Endothelial cell of umbilical vein (primary cell): ENCODE measurements around the gene PLA2G4B. TPM values are rescaled to one million over a fixed set of nuclear protein-coding genes. Genes with fewer than 3 reads are reported as not detected.

Source experiments
- BruUV-seq: library from RNA; stranded (reverse); fragments of 400-500 nt; replicated peaks from 2 replicates; lab custom pipeline; 2021; lab: Mats Ljungman, UMichigan
- CTCF ChIA-PET: fragments of 300-600, 350-600 bp; sonication (Branson Sonifier 250); formaldehyde crosslinking; loops from one replicate; lab custom pipeline; 2021; ENCODE audit warnings: antibody characterized with exemption, inconsistent platforms; lab: Charles Lee
- POLR2A ChIA-PET: fragments of 300-600, 350-600 bp; sonication (Branson Sonifier 250); formaldehyde crosslinking; loops from one replicate; lab custom pipeline; 2021; ENCODE audit warnings: antibody characterized with exemption, inconsistent platforms; lab: Charles Lee
- DNase-seq: peaks from one replicate; pipeline ENCODE4 v3.0.0-alpha.2; 2011; ENCODE audit warnings: low read depth, low spot score
- FAIRE-seq: peaks from 2 replicates; lab custom pipeline; 2011; peaks lifted over from hg19 to GRCh38; lab: Jason Lieb, UNC
- H2AFZ ChIP-seq: 2 replicates; pipeline ENCODE4 v1.6.0; 2012; ENCODE audit warnings: low read depth, low read length, control low read depth, inconsistent platforms
- H3K27ac ChIP-seq: 2 replicates; pipeline ENCODE4 v1.5.1; 2011; ENCODE audit warnings: low read depth, mild to moderate bottlenecking, control low read depth, low read length, moderate library complexity; ENCODE audit not compliant: insufficient read depth
- H3K27me3 ChIP-seq, 2 experiments: 2 replicates each; pipeline versions ENCODE4 v1.6.0 to v1.6.1; 2011; ENCODE audit warnings: low read length in 2 of 2, mixed read lengths in 1 of 2; ENCODE audit not compliant: control insufficient read depth in 2 of 2, insufficient read depth in 2 of 2
- H3K36me3 ChIP-seq, 2 experiments: 2 replicates in 1 of 2; 3 replicates in 1 of 2; pipeline ENCODE4 v1.5.1; 2011; ENCODE audit warnings: low read length in 2 of 2, mild to moderate bottlenecking in 1 of 2, moderate library complexity in 1 of 2; ENCODE audit not compliant: control insufficient read depth in 2 of 2, insufficient read depth in 2 of 2; ENCODE audit errors: extremely low read depth in 1 of 2
- H3K4me1 ChIP-seq: 3 replicates; pipeline ENCODE4 v1.5.1; 2011; ENCODE audit warnings: mild to moderate bottlenecking, low read length; ENCODE audit not compliant: control insufficient read depth, insufficient read depth; ENCODE audit errors: extremely low read depth
- H3K4me2 ChIP-seq: 2 replicates; pipeline ENCODE4 v1.6.1; 2011; ENCODE audit warnings: low read length, control low read depth, mixed read lengths; ENCODE audit not compliant: insufficient read depth
- H3K4me3 ChIP-seq, 3 experiments: fragments of 200-600 bp in 1 of 3; sonication (generic), shearing (Covaris generic) in 1 of 3; replicated peaks in 1 of 3; 2 replicates each; pipeline ENCODE4 v1.5.1; 2011 to 2016; ENCODE audit warnings: control low read depth in 3 of 3, low read length in 3 of 3, mild to moderate bottlenecking in 2 of 3, inconsistent platforms in 1 of 3, low read depth in 1 of 3, moderate library complexity in 1 of 3; ENCODE audit not compliant: insufficient read depth in 1 of 3
- H3K79me2 ChIP-seq: 2 replicates; pipeline ENCODE4 v1.6.0; 2012; ENCODE audit warnings: low read length, inconsistent platforms; ENCODE audit not compliant: control insufficient read depth, insufficient read depth
- H3K9ac ChIP-seq: replicated peaks from 2 replicates; pipeline ENCODE3; 2011; ENCODE audit warnings: low read length, control low read depth; ENCODE audit not compliant: insufficient read depth; ENCODE audit errors: extremely low read depth
- H3K9me1 ChIP-seq: replicated peaks from 3 replicates; pipeline ENCODE4 v1.6.0; 2011; ENCODE audit warnings: mild to moderate bottlenecking, low read length; ENCODE audit not compliant: control insufficient read depth, insufficient read depth; ENCODE audit errors: extremely low read depth
- H3K9me3 ChIP-seq: replicated peaks from 2 replicates; pipeline ENCODE4 v1.5.1; 2012; ENCODE audit warnings: low read length, inconsistent platforms; ENCODE audit not compliant: control insufficient read depth, insufficient read depth
- H4K20me1 ChIP-seq: replicated peaks from 2 replicates; pipeline ENCODE3; 2011; ENCODE audit warnings: mild to moderate bottlenecking, low read length; ENCODE audit not compliant: control insufficient read depth, insufficient read depth; ENCODE audit errors: extremely low read depth
- EZH2 ChIP-seq: IDR thresholded peaks from 2 replicates; pipeline ENCODE4 v1.6.1; 2012; ENCODE audit warnings: borderline replicate concordance, low read depth, mild to moderate bottlenecking, moderate library complexity, low read length, inconsistent platforms; ENCODE audit not compliant: severe bottlenecking
- FOS ChIP-seq: IDR thresholded peaks from 2 replicates; pipeline ENCODE4 v1.6.1; 2011; ENCODE audit warnings: mild to moderate bottlenecking, low read length, moderate library complexity, borderline replicate concordance; ENCODE audit not compliant: insufficient read depth
- GATA2 ChIP-seq: IDR thresholded peaks from 2 replicates; pipeline ENCODE4 v1.7.0; 2011; ENCODE audit warnings: low read depth, mild to moderate bottlenecking, moderate library complexity, mixed read lengths, low read length; ENCODE audit not compliant: insufficient read length, insufficient read depth
- JUN ChIP-seq: IDR thresholded peaks from 2 replicates; pipeline ENCODE4 v1.6.1; 2011; ENCODE audit warnings: borderline replicate concordance, low read depth; ENCODE audit not compliant: insufficient read length, insufficient read depth
- MYC ChIP-seq: IDR thresholded peaks from one replicate; pipeline ENCODE4 v1.6.1; 2011; ENCODE audit warnings: mild to moderate bottlenecking, low read depth, low read length
- POLR2A ChIP-seq: IDR thresholded peaks from 2 replicates; pipeline ENCODE4 v1.6.1; 2012; ENCODE audit warnings: low read depth, mild to moderate bottlenecking, control low read depth, low read length
- POLR2AphosphoS5 ChIP-seq: IDR thresholded peaks from 2 replicates; pipeline ENCODE4 v1.6.1; 2012; ENCODE audit warnings: low read depth, mild to moderate bottlenecking, control low read depth, low read length, moderate library complexity; ENCODE audit not compliant: insufficient read depth
- dilution Hi-C: fragments of 300-500 bp; cut with MboI; formaldehyde crosslinking; loops from one replicate; pipeline ENCODE4 v1.15.0; 2019; ENCODE audit warnings: low sequenced_read_pairs; ENCODE audit not compliant: extremely low pct_ligation_motif_present
- intact Hi-C: fragments of 100-400 bp; cut with micrococcal nuclease; formaldehyde crosslinking; loops from one replicate; pipeline ENCODE4 v1.10.0; 2022
- polyA plus RNA-seq, 4 experiments: library from polyadenylated mRNA; depleted of rRNA in 3 of 4; stranded (reverse) in 3 of 4; unstranded in 1 of 4; fragments of >200 nt; gene quantifications; 2 replicates each; pipeline versions ENCODE4 v1.2.1 to v1.2.3, GENCODE V29; 2011 to 2012; ENCODE audit warnings: missing spikeins in 1 of 4
- total RNA-seq: library from RNA; stranded (reverse); gene quantifications from 2 replicates; pipeline ENCODE4 v1.2.3, GENCODE V29; 2021
- TF ChIP-seq, protein P1 (sequence below): IDR thresholded peaks from 2 replicates; pipeline ENCODE4 v1.6.1; 2011; ENCODE audit not compliant: insufficient read depth, insufficient read length

The PLA2G4B gene
- total and polyA plus RNA-seq, 2 donors (not counting 3 experiments of a cell fraction or from before 2014, with no cell fraction given) = 4.0 to 7.9 TPM

DNA sequence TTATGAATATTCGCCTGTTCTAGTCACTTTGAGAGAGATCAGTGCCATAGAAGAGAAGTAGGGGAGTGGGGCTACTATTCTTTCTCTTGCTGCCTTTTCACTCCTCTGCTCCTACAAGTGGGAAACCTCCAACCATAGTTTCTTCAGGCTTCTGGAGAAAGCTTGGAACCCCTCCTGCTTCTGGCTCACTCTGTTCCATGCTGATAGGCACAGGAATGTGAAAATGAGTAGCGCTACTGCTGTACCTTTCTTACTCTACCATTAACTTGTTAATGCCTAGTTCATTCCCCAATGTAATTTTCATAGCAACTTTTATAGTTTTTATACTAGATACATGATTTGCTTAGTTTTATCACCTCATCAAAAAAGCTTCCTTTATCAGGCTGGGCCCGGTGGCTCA, 37.5 kb upstream of the PLA2G4B start:
- no peak overlapping the region for H3K9ac ChIP-seq
- no peak overlapping the region for H3K4me3 ChIP-seq
- no peaks in the 10 kb centered on the region for H3K9me3 ChIP-seq
- H3K79me2 ChIP-seq = peaks cover 24% of the 10 kb centered on the region
- no peaks in the 10 kb centered on the region for H4K20me1 ChIP-seq
- TF ChIP-seq GATA2 (no peak), POLR2AphosphoS5 (no peak), POLR2A (no peak), EZH2 (no peak), MYC (no peak)
- CTCF ChIA-PET = interaction anchor here (0.7 to 15.9 kb wide), 4 partner anchors 10 to 228 kb away, joined by 3 to 754 read pairs (median 5); partner anchors contain the start of gene MAPKBP1
- intact Hi-C loops (no loop called here), dilution Hi-C loops (no loop called here)
- POLR2A ChIA-PET = interaction anchor here (1.0 kb wide), 1 partner anchor 24 kb away, joined by 3 read pairs; no protein-coding TSS in a partner anchor
- no peak overlapping the region for H3K27ac ChIP-seq
- H3K36me3 ChIP-seq = peaks cover 2 to 6% of the 10 kb centered on the region in 2 experiments
- BruUV-seq = no TSS peak
- DNase-seq (no peak), FAIRE-seq (no peak)
- no peaks in the 10 kb centered on the region for H3K27me3 ChIP-seq
- H3K4me2 ChIP-seq = no peak overlapping the region
- no peaks in the 10 kb centered on the region for H3K9me1 ChIP-seq
- H2AFZ ChIP-seq = no peak overlapping the region
- H3K4me1 ChIP-seq = peaks cover 36% of the 10 kb centered on the region

DNA sequence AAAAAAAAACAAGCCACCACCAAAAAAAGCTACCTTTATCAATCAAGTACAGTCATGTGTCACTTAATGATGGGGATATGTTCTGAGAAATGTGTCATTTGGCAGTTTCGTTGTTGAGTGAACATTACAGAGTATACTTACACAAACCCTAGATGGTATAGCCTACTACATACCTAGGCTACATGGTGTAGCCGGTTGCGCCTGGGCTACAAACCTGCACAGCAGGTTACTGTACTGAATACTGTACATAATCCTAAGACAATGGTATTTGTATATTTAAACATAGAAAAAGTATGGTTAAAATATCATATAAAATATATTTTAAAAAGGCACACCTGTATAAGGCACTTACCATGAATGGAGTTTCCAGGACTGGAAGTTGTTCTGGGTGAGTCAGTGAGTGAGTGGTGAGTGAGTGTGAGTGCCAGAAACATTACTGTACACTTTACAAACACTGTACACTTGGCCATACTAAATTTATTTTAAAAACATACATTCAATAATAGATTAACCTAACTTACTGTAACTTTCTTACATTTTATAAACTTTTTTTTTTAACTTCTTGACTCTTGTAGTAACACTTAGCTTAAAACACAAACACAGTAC, 36.7 kb upstream of the PLA2G4B start:
- POLR2A ChIA-PET = interaction anchor here (0.7 kb wide), 1 partner anchor 28 kb away, joined by 3 read pairs; the partner anchor contains the start of gene MAPKBP1
- DNase-seq (peak; percentile 43), FAIRE-seq (peak; percentile 47)
- TF ChIP-seq MYC (no peak), FOS (peak; percentile 76), POLR2AphosphoS5 (no peak), JUN (peak; percentile 15)
- TF ChIP-seq, protein P1, sequence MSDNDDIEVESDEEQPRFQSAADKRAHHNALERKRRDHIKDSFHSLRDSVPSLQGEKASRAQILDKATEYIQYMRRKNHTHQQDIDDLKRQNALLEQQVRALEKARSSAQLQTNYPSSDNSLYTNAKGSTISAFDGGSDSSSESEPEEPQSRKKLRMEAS = no peak
- no peak overlapping the region for H2AFZ ChIP-seq
- dilution Hi-C loops (no loop called here), intact Hi-C loops (no loop called here)
- CTCF ChIA-PET = interaction anchor here (1.1 to 15.9 kb wide), 6 partner anchors 9 to 336 kb away, joined by 3 to 754 read pairs (median 4); partner anchors contain the start of gene MAPKBP1
- no peak overlapping the region for H3K4me3 ChIP-seq
- H3K4me1 ChIP-seq = peaks cover 28% of the 10 kb centered on the region
- no TSS peak for BruUV-seq
- no peak overlapping the region for H3K4me2 ChIP-seq
- no peaks in the 10 kb centered on the region for H3K27me3 ChIP-seq
- H3K27ac ChIP-seq = no peak overlapping the region
- no peak overlapping the region for H3K9ac ChIP-seq
- H4K20me1 ChIP-seq = no peaks in the 10 kb centered on the region
- no peaks in the 10 kb centered on the region for H3K9me3 ChIP-seq
- H3K9me1 ChIP-seq = no peaks in the 10 kb centered on the region
- peaks cover 26% of the 10 kb centered on the region for H3K79me2 ChIP-seq
- H3K36me3 ChIP-seq = peaks cover 2 to 6% of the 10 kb centered on the region in 2 experiments
